OCI-LY7 (cell line): Measurements from ENCODE around the gene HTR3D.

Experiments
- EZH2phosphoT487 ChIP-seq: fragments of 200-600 bp; sonication (generic); IDR thresholded peaks from 2 replicates; pipeline ENCODE4 v1.6.1; 2018; ENCODE audit warnings: low read depth, borderline replicate concordance, mild to moderate bottlenecking, mixed run types, antibody characterized with exemption, low read length, moderate library complexity, mixed read lengths
- TF ChIP-seq, protein P1 (sequence below): fragments of 200-600 bp; sonication (generic); conservative IDR thresholded peaks from 2 replicates; pipeline ENCODE4 v1.5.1; 2014; ENCODE audit warnings: mild to moderate bottlenecking, antibody characterized with exemption, low read length, moderate library complexity, mixed read lengths

- TF ChIP-seq, protein P1, sequence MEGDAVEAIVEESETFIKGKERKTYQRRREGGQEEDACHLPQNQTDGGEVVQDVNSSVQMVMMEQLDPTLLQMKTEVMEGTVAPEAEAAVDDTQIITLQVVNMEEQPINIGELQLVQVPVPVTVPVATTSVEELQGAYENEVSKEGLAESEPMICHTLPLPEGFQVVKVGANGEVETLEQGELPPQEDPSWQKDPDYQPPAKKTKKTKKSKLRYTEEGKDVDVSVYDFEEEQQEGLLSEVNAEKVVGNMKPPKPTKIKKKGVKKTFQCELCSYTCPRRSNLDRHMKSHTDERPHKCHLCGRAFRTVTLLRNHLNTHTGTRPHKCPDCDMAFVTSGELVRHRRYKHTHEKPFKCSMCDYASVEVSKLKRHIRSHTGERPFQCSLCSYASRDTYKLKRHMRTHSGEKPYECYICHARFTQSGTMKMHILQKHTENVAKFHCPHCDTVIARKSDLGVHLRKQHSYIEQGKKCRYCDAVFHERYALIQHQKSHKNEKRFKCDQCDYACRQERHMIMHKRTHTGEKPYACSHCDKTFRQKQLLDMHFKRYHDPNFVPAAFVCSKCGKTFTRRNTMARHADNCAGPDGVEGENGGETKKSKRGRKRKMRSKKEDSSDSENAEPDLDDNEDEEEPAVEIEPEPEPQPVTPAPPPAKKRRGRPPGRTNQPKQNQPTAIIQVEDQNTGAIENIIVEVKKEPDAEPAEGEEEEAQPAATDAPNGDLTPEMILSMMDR: no peak
- TF ChIP-seq EZH2phosphoT487: no peak
Measured at GRCh38 chr3:183984127-183984740, 47.3 kb upstream of the HTR3D start.
